Occipital lobe (tissue), 2 donors: ENCODE results near the gene PRKACB. TPM values are rescaled to one million over a fixed set of nuclear protein-coding genes. Genes with fewer than 3 reads are reported as not detected.
"Not testable (repeated sequence)": the region's sequence is repeated elsewhere in the genome, so short reads cannot be mapped to it uniquely, and the experiment has no call there.

Experiments used
- DNase-seq: peaks from one replicate; lab custom pipeline; 2025; lab: John Stamatoyannopoulos, UW
- total RNA-seq: library from RNA; depleted of rRNA; stranded (reverse); fragments of >200 nt; gene quantifications from one replicate; pipeline ENCODE4 v1.2.3, GENCODE V29; 2014

Gene PRKACB
- total RNA-seq, 1 donor from 2014 or later = 1,070 TPM

GRCh38 chr1:84214115-84214956 lies 70.3 kb downstream of the PRKACB start:
- no peak for DNase-seq

DNA sequence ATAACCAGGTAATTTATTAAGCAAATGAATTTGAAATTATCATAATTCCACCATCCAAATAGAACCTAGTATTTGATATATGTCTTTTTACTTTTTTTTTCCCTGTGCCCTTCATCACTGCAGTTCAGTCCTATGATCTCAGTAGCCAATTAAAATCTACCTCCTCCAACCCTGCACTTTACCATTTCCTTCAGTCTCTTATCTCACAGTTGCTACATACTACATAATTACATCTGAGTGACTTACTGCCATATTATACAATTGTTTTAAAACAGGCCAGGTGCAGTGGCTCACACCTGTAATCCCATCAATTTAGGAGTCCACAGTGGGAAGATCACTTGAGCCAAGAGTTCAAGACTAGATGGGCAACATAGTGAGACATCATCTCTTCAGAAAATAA lies 73.2 kb downstream of the PRKACB start:
- DNase-seq = no peak

- no peak for DNase-seq
These were observed 79.8 kb downstream of the PRKACB start for GRCh38 chr1:84223751-84224432.

DNA sequence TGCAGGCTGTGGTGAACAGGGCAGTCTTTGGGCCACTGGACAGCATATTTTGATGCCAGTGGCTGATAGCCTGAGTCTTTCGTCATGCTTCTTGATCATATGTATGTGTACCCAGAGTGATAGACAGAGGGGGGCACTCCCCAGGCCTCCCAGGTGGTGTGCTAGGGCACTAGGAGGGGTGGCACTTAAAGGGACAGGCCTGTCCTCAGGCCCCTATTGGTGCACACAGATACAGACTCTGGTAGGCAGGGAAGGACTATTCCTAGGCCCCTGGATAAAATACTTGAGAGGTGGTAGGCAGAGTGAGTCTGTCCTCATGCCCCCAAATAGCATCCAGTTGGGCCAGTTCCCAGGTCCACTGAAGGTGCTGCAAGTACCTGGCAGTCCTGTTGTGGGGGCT lies 80.8 kb downstream of the PRKACB start:
- no peak for DNase-seq

GRCh38 chr1:84225646-84226045 lies 81.6 kb downstream of the PRKACB start:
- no peak for DNase-seq

DNA sequence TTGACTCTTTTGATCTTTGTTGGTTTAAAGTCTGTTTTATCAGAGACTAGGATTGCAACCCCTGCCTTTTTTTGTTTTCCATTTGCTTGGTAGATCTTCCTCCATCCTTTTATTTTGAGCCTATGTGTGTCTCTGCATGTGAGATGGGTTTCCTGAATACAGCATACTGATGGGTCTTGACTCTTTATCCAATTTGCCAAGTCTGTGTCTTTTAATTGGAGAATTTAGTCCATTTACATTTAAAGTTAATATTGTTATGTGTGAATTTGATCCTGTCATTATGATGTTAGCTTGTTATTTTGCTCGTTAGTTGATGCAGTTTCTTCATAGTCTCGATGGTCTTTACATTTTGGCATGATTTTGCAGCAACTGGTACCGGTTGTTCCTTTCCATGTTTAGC lies 88.6 kb downstream of the PRKACB start:
- not testable (repeated sequence) for DNase-seq

- no peak for DNase-seq
These were observed 92.2 kb downstream of the PRKACB start for GRCh38 chr1:84236256-84236655.

DNA sequence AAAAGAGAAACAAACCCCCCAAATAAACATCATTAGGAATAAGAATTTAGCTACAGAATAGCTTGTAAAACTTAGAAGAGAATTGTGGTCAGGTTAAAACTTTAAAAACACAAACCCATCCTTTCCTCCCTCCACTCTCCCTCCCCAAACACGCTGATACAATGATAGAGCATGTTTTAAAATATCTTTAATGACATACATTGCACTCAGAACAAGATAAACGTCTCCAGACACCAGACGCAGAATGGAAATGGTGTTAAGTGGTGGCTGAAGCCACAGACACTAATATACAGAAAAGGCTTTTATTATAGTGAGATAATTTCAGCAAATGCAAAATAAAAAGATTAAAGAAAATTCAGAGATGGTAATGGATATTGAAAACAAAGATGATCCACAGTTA lies 98.6 kb downstream of the PRKACB start:
- no peak for DNase-seq

GRCh38 chr1:84245563-84245962 lies 101.5 kb downstream of the PRKACB start:
- no peak for DNase-seq

- no peak for DNase-seq
These were observed 102.1 kb downstream of the PRKACB start for GRCh38 chr1:84246213-84246612.

DNA sequence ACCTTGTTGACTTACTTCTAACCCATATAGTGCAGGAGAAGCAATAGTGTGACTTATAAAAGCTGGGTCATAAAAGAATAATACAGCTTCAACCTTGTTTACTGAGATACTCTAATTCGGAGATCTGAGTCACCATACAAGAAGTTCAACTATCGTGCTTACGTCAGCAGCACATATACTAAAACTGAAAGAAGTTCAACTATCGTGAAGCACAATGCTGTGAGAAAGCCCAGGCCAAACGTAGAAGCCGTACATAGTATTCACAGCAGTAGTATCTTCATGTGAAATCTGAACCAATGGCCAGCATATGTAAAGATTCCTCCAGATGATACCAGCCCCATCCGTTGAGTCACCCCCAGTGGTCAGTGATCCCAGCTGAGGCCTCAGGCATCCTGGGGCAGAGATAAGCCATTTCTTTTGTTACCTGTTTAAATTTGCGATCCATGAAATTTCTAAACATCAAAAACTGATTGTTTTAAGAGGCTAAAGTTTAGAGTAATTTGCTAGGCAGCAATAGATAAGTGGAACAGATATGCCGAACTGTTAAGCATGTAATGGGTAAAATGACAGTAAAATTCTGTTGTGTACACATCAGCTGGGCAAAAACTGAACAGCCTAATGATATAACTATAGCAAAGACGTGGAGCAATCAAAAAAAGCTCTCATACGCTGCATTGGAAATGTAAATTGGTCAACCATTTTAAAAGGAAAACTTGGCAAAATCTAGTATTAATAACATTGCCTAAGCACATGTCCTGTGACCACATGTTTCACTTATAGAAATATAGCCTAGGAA lies 103.6 kb downstream of the PRKACB start:
- DNase-seq = no peak

GRCh38 chr1:84250668-84251067 lies 106.6 kb downstream of the PRKACB start:
- DNase-seq = no peak

DNA sequence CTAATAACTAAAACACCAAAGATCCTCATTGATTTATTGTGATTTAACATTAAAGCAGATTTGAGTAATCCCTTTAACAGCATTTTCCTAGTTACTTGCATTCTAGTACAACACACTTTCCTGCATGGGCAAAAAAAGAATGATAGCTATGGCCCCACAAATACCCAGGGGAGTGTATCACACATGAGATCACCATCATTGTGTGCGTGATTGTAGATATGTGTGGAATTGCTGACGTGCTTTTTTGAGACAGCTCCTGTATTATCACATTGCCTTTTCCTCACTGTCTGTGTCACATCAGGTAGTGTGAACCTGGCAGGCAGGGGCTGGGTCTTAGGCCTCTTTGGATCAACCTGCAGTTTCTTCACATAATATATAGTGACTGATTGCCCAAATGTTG lies 109.0 kb downstream of the PRKACB start:
- no peak for DNase-seq

DNA sequence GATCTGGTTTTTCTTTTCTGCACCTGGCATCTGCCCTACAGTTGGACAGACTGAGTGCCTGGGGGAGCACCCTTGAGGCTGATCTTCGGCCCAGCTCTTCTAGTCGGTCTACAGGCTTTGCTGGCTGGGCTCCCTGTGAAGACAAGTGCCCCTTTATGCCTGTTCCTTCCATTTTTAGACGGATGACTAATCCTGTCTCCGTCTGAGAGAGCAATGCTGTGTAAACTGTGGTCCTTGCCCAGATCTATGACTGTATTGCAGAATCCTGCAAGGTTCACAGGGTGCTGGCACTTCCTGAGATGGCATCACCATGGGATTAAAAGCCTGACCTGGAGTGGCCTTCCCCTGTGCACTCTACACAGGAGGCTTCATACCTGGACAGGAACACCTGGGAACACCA lies 109.8 kb downstream of the PRKACB start:
- peak; percentile 84 for DNase-seq

DNA sequence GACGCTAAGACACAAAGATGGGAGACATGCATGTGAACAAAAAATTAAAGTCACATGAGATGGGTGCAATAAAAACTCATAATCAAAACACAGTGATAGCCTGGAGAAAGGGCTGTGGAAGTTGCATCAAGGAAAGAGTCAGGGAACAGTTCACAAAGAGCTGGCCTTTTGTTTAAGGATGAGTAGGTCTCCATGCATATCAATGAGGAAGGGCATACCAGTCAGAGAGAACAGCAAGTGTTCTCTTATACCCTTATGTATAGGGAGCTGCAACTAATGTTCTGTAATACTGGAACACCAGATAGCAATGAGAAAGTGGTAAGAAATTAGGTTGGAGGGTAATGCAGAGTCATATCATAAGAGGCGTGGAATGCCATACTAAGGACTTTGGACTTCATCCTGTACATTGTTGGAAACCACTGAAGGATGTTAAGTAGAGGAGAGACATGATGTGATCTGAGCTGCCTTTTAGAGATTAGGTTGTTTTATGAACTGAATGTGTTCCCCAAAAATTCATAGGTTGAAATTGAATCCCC lies 110.7 kb downstream of the PRKACB start:
- no peak for DNase-seq

- DNase-seq = no peak
These were observed 111.5 kb downstream of the PRKACB start for GRCh38 chr1:84255582-84255981.

- DNase-seq = no peak
These were observed 113.5 kb downstream of the PRKACB start for GRCh38 chr1:84257617-84258016.

GRCh38 chr1:84259376-84259775 lies 115.3 kb downstream of the PRKACB start:
- no peak for DNase-seq

- DNase-seq = no peak
These were observed 115.9 kb downstream of the PRKACB start for GRCh38 chr1:84259989-84260388.

DNA sequence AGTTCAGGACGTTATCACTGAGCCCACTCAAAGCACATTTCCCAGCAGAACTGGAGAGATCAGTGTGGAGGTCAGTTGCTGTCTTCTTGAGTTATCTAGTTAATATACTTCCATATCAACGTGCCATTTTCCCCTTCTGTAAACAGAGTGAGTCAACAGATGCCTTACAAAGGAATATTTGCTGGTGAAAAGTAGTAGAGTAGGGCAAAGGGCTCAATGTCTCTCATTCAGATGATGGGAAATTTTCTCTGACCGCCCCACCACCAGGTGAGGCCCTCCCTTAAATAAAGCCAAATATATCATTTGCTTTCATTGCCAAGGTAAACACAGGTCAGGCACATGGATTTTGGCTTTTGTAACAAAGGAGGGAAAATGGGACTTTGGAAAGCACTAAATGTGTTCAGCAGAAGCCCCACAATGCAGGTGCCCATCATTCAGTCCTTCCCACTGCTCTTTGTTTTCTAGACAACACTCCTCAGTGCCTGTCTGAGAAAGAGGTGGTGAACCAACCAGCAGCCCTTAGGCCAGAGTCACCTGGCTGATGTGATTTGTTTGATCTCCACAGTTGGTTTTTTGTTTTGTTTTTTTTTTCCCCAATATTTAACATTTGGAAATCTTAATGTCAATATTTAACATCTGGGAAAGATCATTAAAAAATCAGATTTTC lies 116.9 kb downstream of the PRKACB start:
- DNase-seq = no peak

DNA sequence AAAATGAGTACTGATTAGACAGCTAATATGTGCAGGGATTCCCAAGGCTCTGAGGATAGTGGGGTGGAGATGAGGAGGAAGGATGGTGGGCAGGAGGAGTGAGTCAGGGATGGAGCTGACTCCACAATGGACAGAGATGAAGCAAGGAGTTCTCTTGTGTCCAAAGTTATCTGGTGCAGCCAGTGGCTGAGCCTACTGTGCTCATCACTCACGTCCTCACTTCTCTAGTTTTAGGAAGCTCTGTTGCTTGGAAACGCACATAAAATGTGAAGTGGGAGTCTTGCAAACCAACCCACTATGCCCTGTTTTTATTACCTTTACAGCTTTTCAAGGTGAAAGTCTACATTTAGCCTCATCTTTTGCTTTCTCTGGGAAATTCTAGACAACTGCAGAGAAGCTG lies 120.9 kb downstream of the PRKACB start:
- no peak for DNase-seq
